GM23248 (cell line): ENCODE measurements around the gene CNP.

Source experiments
- EZH2 ChIP-seq: fragments of 200-600 bp; sonication (generic); IDR thresholded peaks from 2 replicates; pipeline ENCODE4 v1.6.1; 2018; ENCODE audit warnings: antibody characterized with exemption, mild to moderate bottlenecking; ENCODE audit not compliant: insufficient read depth, poor library complexity, severe bottlenecking
- EZH2phosphoT487 ChIP-seq: fragments of 200-600 bp; sonication (generic); IDR thresholded peaks from 2 replicates; pipeline ENCODE4 v1.6.1; 2018; ENCODE audit warnings: antibody characterized with exemption, moderate library complexity, mild to moderate bottlenecking, low read depth; ENCODE audit not compliant: insufficient read depth

- TF ChIP-seq EZH2 = no peak
- TF ChIP-seq EZH2phosphoT487 = no peak
These were observed 44.4 kb downstream of the CNP start for GRCh38 chr17:42010898-42011516.
